Stimulated activated CD4-positive, alpha-beta T cell treated with anti-CD3 and anti-CD28 coated beads, Interleukin-15, amount 100 ng/mL, for 48 hours (primary cell): ENCODE results near the gene NIN.

Experiments used
- DNase-seq, 2 donors: peaks; one replicate each; pipeline ENCODE4 v3.0.0-alpha.2; 2020; ENCODE audit warnings: low read depth in 2 of 2

Gene NIN, protein sequence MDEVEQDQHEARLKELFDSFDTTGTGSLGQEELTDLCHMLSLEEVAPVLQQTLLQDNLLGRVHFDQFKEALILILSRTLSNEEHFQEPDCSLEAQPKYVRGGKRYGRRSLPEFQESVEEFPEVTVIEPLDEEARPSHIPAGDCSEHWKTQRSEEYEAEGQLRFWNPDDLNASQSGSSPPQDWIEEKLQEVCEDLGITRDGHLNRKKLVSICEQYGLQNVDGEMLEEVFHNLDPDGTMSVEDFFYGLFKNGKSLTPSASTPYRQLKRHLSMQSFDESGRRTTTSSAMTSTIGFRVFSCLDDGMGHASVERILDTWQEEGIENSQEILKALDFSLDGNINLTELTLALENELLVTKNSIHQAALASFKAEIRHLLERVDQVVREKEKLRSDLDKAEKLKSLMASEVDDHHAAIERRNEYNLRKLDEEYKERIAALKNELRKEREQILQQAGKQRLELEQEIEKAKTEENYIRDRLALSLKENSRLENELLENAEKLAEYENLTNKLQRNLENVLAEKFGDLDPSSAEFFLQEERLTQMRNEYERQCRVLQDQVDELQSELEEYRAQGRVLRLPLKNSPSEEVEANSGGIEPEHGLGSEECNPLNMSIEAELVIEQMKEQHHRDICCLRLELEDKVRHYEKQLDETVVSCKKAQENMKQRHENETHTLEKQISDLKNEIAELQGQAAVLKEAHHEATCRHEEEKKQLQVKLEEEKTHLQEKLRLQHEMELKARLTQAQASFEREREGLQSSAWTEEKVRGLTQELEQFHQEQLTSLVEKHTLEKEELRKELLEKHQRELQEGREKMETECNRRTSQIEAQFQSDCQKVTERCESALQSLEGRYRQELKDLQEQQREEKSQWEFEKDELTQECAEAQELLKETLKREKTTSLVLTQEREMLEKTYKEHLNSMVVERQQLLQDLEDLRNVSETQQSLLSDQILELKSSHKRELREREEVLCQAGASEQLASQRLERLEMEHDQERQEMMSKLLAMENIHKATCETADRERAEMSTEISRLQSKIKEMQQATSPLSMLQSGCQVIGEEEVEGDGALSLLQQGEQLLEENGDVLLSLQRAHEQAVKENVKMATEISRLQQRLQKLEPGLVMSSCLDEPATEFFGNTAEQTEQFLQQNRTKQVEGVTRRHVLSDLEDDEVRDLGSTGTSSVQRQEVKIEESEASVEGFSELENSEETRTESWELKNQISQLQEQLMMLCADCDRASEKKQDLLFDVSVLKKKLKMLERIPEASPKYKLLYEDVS (N-terminal part only)

DNA sequence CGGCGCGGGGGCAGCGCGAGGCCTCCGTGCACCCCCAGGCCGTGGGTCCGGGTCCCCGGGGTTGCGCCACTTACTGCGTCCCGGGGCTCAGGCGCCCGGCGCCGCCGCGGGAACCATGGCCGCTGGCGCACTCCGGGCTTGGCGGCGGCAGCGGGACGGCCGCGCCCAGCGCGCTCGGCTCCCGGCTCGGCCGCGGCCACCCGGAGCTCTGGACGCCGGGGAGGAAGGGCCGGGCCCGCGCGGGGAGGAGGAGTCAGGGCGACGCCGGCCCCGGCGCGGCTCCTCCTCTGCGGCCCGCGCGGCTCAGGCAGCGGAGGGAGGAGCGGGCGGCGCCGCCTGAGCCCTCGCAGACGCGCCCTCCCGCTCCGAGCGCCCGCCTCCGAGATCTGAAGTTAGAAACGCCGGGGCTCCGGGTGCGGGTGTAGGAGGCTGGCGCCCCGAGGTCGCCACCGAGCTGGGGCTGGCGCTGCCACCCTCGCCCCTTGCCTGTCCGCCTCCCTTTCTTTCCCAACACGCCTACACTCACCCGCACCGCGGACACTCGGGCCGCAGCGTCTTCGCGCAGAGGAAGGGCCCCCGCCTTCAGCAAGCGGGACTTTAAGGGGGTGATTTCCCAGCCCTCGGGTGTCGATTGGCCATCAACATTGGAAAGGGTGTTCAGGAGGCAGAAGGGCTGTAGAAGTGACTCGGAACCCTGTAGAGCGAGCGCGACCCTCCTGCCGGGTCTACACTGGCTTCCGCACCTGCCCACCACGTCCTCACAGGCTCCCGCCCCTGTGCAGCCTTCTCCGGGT, at the start of gene NIN:
NIN (minus strand) TSS at position 231 of the 794 bp plus-strand sequence. CDS start 9,106 bp downstream, outside the sequence.
- peak; percentile 40 to 66 for DNase-seq

DNA sequence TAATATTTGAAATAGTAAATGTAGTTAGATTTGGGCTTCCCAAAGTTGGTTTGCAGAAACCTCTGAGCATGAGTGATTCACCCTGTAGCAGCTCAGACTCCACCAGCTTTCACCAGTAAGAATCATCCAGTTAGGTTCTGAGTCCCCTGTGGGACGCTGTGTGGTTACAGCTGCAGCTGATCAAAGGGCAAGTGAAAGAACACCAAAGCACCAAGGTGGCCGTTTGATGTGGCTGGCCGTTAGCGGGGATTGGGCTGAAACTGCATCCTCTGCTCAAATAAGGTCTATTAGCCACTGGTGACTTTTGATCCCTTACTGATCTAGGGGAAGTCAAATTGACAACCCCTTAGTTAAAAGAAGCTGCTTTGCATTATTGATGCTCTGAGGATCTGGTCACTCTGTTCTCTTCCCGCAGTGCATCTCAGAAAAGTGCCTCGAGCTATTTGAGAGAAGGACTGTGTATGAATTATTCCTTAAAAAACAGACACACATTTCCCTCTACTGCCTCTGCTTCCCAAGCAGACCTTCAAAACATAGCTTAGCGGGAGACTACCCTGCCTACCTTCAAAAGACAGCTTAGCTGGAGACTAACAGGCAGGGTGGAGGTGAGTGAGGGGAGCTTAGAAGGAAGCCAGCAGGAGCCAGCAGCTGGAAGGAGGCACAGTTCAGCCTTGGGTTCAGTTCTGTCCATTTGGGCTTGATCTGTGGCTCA, 44.6 kb upstream of the NIN start:
- DNase-seq: peak; percentile 56 to 58

DNA sequence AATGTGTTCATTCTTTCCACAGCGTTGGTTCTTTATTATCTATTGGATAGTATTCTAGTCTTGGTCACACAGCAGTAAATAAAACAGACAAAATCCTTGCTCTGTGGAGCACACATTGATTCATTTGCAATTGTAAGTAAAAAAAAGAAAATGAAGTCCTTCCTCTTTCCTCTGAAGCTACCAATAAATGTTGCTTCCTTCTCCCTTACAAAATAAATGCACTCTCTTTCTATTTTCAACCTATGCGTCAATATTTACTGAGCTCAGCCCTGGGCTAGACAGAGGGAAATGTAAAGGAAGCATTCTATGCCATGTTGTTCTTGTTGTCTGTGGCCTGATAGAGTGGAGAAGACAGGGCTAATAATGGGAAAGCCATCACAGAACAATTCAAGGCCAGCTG, 43.8 kb upstream of the NIN start:
- DNase-seq: no peak

DNA sequence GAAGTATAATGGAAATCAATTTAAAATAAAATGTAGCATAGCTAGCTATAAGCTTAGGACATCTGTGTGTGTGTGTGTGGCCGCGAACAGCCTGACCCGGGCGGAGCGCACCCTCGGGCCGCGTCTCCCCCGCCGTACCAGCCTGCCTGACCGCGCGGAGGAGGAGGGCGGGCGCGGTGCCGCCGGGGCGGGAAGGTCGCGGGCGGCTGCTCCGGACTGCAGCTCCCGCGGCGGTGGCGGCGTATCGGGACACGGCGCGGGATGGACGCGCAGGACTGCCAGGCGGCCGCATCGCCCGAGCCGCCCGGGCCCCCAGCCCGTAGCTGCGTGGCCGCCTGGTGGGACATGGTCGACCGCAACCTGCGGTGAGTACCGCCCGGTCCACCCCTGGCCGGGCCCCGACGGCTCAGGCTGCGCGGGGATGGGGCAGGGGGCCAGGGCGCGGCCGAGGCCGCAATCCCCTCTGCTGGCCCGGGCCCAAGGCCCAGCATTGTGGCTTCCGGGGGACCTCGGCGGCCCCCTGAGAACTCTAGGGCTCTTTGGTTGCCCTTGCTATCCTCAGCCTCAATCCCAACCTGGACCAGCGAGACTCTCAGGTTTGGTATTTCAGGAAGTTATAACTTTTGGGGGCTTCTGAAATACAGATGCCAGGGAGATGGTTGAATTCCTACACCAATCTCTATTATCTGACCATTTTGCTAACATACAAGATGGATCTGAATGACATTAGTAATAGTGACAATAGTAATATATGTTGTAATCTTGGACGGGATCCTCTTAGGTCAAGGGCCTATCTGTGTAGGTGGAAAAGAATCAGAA, 41.2 kb upstream of the NIN start, which contains the start of gene ABHD12B:
ABHD12B (plus strand) TSS at position 140 of the 819 bp plus-strand sequence; CDS start at position 262, 122 bp downstream.
- no peak for DNase-seq

DNA sequence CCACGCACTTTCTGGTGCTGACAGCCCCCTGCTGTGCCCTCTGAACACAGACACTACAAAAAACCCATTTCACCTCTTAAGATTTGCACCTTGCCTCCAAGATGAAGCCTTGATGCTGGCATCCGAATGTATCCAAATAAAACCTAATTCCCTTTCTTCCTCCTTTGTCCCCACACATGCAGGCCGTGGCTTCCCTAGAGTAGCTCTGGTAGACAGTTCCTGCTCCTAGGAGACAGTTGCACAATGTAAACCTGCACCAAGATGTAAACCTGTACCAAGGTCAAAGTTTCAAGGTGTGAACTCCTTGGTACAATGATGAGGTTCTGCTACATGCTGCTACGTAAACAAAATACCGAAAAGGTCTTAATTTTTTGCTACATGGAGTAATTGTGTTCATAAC, 40.3 kb upstream of the NIN start:
- DNase-seq: no peak

DNA sequence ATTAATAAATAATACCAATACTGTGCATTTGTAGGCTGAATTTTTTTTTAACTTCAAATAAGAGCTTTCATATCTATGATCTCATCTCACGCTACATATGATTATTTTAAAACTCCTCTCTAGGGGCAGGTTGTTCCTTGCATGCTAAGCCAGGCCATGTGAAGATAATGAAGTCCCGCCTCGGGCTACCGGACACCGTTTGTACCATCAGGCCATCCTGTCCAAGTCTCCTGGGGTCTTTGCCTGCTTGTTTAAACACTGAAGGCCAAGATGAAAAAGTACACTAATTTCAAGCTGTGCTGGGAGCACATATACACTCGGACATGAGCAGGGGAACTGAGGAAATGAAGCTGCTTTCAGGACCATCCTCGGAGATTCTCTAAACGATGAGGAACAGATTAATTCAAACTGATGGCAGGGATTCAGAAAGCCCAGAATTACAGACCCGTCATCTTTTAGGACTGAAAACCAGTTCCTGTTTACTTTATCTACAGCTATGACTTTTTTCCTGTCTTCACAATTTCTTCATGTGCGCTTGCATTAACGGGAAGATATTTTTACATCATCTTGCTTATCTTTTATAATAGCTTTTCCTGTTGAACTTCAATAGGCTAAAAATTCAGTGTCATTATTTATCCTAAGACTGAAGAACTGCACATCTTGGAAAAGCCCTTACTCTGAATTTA, 34.6 kb upstream of the NIN start:
- DNase-seq: no peak

DNA sequence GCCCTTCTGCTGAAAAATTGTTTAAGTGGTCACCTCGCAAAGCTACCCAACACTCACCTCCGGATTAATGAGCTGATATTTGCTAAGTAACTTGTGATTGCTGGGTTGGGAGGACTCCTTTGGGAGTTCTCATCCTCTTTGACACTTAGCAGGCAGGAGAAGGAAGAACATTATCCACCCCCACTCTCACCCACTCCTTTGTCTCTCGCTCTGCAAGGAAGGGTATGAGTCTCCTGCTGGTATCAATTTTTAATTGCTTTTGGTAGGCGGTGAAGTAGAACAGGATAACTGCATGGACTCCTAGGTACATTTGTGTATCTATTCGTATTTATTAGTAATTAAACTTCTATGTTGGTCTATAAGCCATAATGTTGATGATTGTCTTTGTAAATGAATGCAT, 34.0 kb upstream of the NIN start:
- no peak for DNase-seq

DNA sequence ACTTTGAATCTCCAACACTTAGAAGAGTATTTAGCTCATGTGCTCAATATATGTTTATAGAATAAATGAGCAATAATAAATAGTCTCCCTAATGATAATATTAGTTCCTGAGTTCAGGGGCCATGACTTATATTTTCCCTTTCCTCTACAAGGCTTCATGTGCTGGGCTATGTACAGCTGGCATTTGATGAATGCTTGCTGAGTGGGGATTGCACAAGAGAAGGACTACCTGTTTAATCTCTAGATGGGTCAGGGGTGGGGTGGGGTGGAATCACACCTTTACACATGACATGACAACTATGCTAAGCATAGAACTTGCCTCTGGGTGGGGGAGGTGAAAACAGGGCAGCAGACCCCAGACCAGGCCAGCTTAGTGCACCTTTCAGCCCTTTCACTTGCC, 33.3 kb upstream of the NIN start:
- no peak for DNase-seq

DNA sequence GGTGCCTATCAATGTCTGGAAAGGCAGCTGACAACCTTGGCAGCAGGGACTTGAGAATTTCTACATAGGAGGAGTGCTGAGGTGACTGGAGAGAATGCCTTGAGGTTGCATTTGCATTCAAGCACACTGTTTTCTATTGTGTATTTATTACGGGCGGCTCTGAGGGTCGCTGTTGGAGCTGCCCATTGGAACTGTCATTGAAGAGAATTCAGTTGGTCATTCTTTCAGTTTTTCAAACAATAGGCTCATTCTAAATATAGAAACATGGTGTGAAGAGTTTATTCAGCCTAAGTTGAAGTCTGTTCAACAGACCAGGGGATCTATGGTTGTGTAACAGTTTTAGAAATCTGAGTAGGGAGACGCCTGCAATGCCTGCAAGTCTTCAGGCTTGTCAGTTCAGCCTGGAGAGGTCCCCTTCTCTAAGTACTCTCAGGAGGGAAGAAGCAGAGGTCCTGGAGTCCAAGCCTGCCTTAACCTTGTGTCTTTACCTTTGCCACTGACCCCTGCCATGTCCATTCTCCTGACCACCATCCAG, 31.1 kb upstream of the NIN start:
- no peak for DNase-seq

DNA sequence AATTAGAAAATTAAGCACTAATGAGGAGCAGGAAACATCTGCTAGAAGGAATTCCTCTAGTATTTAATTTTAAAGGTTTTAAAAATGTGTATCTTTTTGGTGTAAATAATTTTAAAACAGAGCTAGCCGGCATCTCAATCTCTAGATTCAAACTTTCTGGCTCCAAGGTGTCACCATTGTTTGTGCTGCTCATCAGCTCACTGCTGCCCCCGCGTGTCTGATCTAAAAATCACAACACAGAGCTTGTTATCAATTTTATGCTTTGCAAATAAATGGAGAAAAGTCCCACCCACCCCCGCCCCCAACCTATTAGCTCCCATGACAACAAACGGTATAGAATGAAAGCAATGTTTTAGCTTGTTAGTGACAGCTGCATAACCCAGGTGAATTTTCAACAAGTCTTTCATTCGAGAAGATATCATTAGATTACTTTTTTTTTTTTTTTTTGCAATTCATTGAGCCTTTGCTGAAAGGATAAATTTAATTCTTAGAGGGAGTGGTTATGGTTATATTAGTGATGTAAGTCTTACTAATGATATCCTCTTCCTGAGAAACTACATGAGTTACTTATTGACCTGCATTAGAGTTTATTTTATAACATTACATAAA, 29.6 kb upstream of the NIN start:
- peak; percentile 75 to 84 for DNase-seq

DNA sequence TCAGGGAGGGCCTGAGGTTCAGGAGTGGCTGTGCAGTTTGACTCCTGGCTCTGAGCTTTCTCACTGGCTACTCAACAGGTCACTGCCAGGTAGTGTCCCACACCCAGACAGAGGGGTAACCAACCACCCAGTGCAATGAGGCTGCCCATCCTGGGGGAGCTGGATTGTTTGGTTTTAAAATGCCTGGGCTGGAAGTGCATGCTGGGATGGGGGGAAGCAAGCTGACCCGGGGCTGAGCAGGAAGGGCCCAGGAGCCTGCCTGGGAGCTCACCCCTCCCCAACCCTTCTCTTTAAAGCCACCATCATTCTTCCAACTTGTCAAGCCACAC, 28.3 kb upstream of the NIN start:
- DNase-seq: no peak

DNA sequence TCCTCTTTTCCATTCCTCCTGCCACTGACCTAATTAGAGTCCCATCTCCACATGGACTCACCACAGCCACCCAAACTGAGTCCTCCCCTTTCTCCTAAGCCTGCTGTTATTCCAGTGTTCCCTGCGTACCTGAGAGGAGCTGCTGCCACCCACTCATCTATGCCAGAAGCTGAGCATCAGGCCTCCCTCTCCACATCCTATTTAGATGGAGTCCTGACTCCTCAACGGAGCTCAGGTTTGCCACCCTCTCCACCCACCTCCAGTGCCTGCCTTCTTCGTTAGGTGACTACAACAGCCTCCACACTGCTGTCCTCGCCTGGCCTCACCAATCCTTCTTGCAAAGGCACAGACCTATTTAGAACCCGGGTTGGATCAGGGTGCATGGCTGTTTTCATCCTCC, 25.7 kb upstream of the NIN start:
- no peak for DNase-seq

DNA sequence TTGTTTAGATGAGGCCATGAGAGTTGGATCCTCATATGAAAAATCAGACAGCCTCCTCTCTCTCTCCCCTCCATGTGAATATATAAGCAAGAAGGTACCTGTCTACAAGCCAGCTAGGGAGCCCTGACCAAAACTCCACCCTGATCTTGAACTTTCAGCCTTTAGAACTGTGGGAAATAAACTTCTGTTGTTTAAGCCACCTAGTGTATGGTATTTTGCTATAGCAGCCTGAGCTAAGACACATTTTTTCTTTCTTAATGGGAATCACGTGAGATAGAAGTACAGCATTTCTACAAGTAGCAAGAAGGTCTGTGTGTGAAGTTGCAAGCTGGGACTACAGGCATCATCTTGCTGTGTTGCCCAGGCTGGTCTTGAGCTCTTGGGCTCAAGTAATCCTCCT, 24.6 kb upstream of the NIN start:
- DNase-seq: no peak

DNA sequence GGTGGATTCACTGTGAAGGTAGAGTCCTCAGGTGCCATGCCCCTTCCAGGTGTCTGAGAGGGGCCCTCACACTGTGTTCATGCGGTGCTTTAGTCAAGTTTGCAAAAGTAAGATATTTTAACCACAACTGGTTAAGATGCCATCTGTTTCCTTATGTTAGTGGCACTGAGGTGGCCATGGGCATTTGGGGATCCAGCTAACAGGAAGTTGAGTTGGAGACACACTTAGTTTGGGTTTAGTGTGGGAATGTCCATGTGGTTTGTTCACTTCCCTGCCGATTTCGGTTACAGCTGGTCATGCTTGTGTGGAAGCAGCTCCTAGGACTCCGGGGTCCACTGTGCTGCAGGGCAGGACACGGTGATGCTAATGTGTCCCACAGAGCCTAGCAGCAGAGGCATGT, 23.6 kb upstream of the NIN start:
- no peak for DNase-seq

DNA sequence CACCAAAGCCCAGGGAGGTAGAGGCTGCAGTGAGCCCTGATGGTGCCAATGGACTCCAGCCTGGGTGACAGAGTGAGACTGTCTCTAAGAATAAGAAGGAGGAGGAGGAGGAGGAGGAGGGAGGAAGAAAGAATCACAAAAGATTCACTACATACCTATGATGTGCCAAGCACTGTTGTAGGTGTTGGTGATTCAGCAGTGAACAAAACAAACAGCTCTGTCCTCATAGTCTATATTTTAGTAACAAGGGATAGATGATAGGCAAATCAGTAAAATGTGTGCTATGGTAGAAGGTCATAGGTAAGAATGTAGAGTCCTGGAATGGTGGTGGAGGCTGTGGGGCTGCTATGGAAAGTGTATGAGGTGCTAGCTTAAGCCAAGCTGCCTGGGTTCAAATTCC, 22.9 kb upstream of the NIN start:
- no peak for DNase-seq

DNA sequence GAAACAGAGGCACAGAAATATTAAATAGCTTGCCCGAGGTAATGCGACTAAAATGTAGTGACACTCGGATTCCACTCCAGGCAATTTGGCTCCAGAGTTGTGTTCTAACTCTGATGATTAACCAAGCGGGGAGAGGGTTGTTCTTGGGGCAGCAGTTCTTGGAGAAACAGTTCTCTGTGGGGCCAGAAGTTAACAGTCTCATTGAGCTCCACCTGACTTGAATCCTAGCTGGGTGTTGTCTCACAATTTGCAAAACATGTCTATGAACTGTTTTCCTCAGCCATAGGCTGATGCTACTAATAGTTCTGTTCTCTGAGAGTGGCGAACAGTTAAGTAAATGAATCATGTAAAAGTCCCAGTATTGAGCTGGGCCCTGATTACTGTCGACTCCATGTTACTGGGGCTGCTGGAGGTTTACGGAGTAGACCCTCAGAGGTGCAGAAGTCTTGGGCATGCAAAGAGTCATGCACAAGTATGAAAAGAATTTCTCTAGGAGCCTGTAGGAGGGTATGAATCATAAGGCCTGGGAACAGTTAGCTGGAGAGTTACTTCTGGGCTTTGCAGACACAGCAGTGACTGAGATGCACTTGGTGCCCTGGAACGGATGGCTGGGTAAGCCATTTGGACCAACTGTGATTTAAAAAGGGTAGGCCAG, 15.4 kb upstream of the NIN start:
- no peak for DNase-seq

DNA sequence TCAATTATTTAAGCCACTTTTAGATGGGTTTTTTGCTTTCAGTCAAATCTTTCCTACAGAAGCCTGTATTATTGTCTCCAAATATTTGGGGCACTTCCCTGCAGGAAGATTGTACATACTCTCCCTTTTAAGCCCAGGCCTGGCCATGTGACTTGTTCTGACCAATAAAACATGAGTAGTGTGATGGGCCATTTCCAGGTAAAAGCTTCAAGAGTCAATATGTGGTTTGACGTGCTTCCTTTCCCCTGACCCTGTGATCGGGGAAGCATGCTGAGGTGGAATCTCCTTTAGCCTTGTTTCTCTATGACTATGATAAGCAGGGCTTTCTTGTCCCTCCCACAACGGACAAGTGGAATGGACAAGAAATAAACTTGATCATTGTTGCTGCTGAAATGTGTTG, 14.2 kb upstream of the NIN start:
- no peak for DNase-seq

DNA sequence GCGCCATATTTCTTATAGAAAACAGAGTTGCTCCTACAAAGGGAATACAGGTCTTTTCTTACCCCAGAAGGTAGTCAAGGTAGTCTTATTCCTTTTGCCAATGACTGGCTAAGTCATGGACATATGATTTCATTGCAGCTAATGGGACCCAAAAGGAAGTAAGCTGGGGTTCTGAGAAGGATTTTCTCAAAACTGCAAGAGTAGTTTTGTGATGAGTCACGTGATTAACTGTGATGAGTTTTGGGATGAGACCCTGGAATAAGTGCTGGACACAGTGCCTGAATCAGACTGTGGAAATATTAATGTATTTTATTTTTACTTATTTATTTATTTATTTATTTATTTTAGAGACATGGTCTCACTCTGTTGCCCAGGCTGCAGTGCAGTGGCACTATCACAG, 13.4 kb upstream of the NIN start:
- no peak for DNase-seq
